Nephron progenitor cell (in vitro differentiated cells): Measurements from ENCODE around the gene ZBTB7B.
A peak's percentile ranks its signal among the peaks of the same experiment; 100 is the strongest.
"Not testable (repeated sequence)": the region's sequence is repeated elsewhere in the genome, so short reads cannot be mapped to it uniquely, and the experiment has no call there.

Experiments used
- DNase-seq: peaks from one replicate; pipeline ENCODE4 v3.0.0; 2021
- H3K27ac Mint-ChIP-seq: 2 replicates; pipeline ENCODE4 v1.8.0; 2021; ENCODE audit warnings: mild to moderate bottlenecking, moderate library complexity, mixed read lengths
- H3K27me3 Mint-ChIP-seq: 2 replicates; pipeline ENCODE4 v1.8.0; 2021; ENCODE audit warnings: mild to moderate bottlenecking, low read depth, mixed read lengths; ENCODE audit not compliant: poor library complexity
- H3K36me3 Mint-ChIP-seq: 2 replicates; pipeline ENCODE4 v1.8.0; 2021; ENCODE audit warnings: low read depth, mixed read lengths
- H3K4me1 Mint-ChIP-seq: 2 replicates; pipeline ENCODE4 v1.8.0; 2021; ENCODE audit warnings: mixed read lengths
- H3K4me3 Mint-ChIP-seq: 2 replicates; pipeline ENCODE4 v1.8.0; 2021; ENCODE audit warnings: mild to moderate bottlenecking, moderate library complexity, mixed read lengths
- H3K9me3 Mint-ChIP-seq: 2 replicates; pipeline ENCODE4 v1.8.0; 2021; ENCODE audit warnings: mild to moderate bottlenecking, moderate library complexity, mixed read lengths
- CTCF ChIP-seq: fragments of 200-600 bp; sonication (generic); IDR thresholded peaks from 2 replicates; pipeline ENCODE4 v1.5.0; 2021; ENCODE audit warnings: antibody characterized with exemption

Gene ZBTB7B

DNA sequence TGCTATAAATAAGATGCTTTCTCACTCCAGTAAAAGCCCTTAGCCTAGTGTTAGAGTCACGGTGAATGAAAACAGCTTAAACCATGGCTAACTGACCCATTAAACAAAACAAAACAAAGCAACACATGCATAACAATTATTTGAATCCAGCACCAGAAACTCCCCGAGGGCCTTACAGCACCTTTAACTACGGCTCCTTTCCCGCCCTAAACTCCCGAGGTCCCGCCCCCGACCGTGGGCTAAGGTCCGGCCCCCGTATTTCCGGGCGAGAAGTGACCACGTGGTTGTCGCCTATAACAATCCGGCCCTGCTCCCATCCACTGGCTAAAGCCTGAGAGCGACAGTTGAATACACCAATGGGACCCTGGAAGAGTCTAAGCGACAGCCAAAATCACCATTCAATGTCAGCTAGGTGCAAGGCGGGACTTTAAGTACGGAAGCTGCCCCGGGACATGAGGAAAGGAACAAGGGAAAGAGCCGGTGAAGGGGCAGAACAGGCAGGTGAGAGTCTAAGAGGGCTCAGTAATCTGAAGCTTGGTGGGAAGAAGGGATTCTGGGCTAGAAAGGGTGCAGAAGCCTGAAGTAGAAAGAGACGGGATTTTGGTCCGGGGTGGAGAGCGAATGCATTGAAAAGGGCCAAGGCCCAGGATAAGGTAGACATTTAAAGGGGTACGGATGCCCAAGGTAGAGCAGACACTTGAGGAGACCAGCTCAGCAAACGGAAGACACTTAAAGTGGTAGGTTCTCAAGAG, 19.5 kb upstream of the ZBTB7B start, which contains the start of gene FLAD1:
Gene FLAD1 (plus strand): TSS at position 448 of the 752 bp plus-strand sequence. CDS start 351 bp downstream, outside the sequence.
- Mint-ChIP-seq H3K9me3 (no peaks in the 10 kb centered on the region), H3K27me3 (no peaks in the 10 kb centered on the region), H3K4me1 (peaks cover 10% of the 10 kb centered on the region), H3K27ac (peak within 1 kb of the TSS; percentile 91), H3K4me3 (no peak within 1 kb of the TSS), H3K36me3 (peaks cover 39% of the 10 kb centered on the region)
- TF ChIP-seq CTCF = no peak
- DNase-seq = peak; percentile 93

- Mint-ChIP-seq H3K27ac (peak overlapping the region; percentile 91), H3K36me3 (peaks cover 44% of the 10 kb centered on the region), H3K9me3 (no peaks in the 10 kb centered on the region), H3K4me1 (peaks cover 12% of the 10 kb centered on the region), H3K4me3 (no peak overlapping the region), H3K27me3 (no peaks in the 10 kb centered on the region)
- TF ChIP-seq CTCF = no peak
- no peak for DNase-seq
These were observed 18.7 kb upstream of the ZBTB7B start for GRCh38 chr1:154983776-154984466.

GRCh38 chr1:154986736-154987135, 15.9 kb upstream of the ZBTB7B start:
- H3K9me3 Mint-ChIP-seq, H3K4me3 Mint-ChIP-seq, DNase-seq, H3K27me3 Mint-ChIP-seq, H3K27ac Mint-ChIP-seq: not testable (repeated sequence)
- Mint-ChIP-seq H3K4me1 (peaks cover 15% of the 10 kb centered on the region), H3K36me3 (peaks cover 30% of the 10 kb centered on the region)

GRCh38 chr1:154987326-154987725, 15.3 kb upstream of the ZBTB7B start:
- Mint-ChIP-seq H3K4me1 (peaks cover 16% of the 10 kb centered on the region), H3K36me3 (peaks cover 30% of the 10 kb centered on the region), H3K4me3 (no peak overlapping the region), H3K9me3 (no peaks in the 10 kb centered on the region), H3K27ac (no peak overlapping the region), H3K27me3 (no peaks in the 10 kb centered on the region)
- no peak for TF ChIP-seq CTCF
- DNase-seq = no peak

- DNase-seq = no peak
- no peaks in the 10 kb centered on the region for H3K9me3 Mint-ChIP-seq
- H3K27ac Mint-ChIP-seq = peak overlapping the region; percentile 85
- no peaks in the 10 kb centered on the region for H3K27me3 Mint-ChIP-seq
- H3K4me3 Mint-ChIP-seq = no peak overlapping the region
- peaks cover 25% of the 10 kb centered on the region for H3K4me1 Mint-ChIP-seq
- peaks cover 30% of the 10 kb centered on the region for H3K36me3 Mint-ChIP-seq
- TF ChIP-seq CTCF = no peak
These were observed 14.3 kb upstream of the ZBTB7B start for GRCh38 chr1:154988058-154988954.
